Dedifferentiated amniotic fluid mesenchymal stem cell (primary cell): Measurements from ENCODE around the gene NHS.

ENCODE experiments used
- DNase-seq: peaks from one replicate; pipeline ENCODE4 v3.0.0-alpha.2; 2016; ENCODE audit errors: extremely low spot score

The NHS gene

DNA sequence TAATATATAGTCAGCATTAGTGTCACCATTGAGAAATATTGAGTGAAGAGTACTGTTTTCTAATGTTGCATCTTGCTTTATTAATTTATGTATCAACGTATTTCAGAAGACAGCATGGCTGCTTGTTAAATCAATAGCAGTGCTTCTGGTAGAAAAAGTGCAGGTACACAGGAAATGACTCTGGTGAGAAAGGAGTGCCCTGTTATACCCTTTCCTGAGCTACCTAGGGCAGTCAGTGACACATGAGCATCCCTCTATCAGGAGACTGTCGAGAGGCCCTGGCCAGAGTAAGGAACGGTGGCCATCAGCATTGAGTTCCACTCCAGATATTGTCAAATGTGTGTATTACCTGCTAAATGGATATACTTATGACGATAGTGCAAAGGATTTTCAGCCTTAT lies 404.4 kb downstream of the NHS start:
- DNase-seq: no peak
